HepG2 (cell line): Measurements from ENCODE around the gene UBE2Q1. TPM values are rescaled to one million over a fixed set of nuclear protein-coding genes. Genes with fewer than 3 reads are reported as not detected.

Experiments
- CAMTA2 ChIP-seq: sonication (generic); formaldehyde crosslinking; IDR thresholded peaks from 2 replicates; pipeline ENCODE4 v1.4.0; 2020; ENCODE audit warnings: mild to moderate bottlenecking, missing genetic modification reagents, borderline replicate concordance
- ELF3 ChIP-seq: IDR thresholded peaks from 2 replicates; pipeline ENCODE4 v1.6.1; 2016; ENCODE audit warnings: missing genetic modification reagents, missing compliant biosample characterization
- HES4 ChIP-seq: sonication (generic); formaldehyde crosslinking; IDR thresholded peaks from 2 replicates; pipeline ENCODE4 v1.9.0; 2021; ENCODE audit warnings: mild to moderate bottlenecking, missing genetic modification reagents, borderline replicate concordance
- HNRNPL ChIP-seq: fragments of 200-400 bp; formaldehyde crosslinking; IDR thresholded peaks from 2 replicates; pipeline ENCODE4 v1.6.1; 2017; ENCODE audit warnings: mild to moderate bottlenecking, low read depth, low read length
- JUND ChIP-seq: sonication (generic); formaldehyde crosslinking; IDR thresholded peaks from 2 replicates; pipeline ENCODE4 v1.8.0; 2022; ENCODE audit warnings: mild to moderate bottlenecking, missing genetic modification reagents
- XRCC5 ChIP-seq: fragments of 200-400 bp; formaldehyde crosslinking; optimal IDR thresholded peaks from 2 replicates; pipeline ENCODE3; 2017; ENCODE audit warnings: mild to moderate bottlenecking, low read length
- ZFY ChIP-seq: sonication (generic); formaldehyde crosslinking; IDR thresholded peaks from 2 replicates; pipeline ENCODE4 v1.4.0; 2020; ENCODE audit warnings: missing genetic modification reagents
- ZNF143 ChIP-seq: sonication (generic); formaldehyde crosslinking; IDR thresholded peaks from 2 replicates; pipeline ENCODE4 v1.4.0; 2020; ENCODE audit warnings: missing genetic modification reagents
- ZNF350 ChIP-seq: sonication (generic); formaldehyde crosslinking; IDR thresholded peaks from 2 replicates; pipeline ENCODE4 v1.4.0; 2020; ENCODE audit warnings: mild to moderate bottlenecking, low read depth, missing genetic modification reagents, borderline replicate concordance
- ZNF547 ChIP-seq: sonication (generic); formaldehyde crosslinking; IDR thresholded peaks from 2 replicates; pipeline ENCODE4 v1.5.1; 2020; ENCODE audit warnings: mild to moderate bottlenecking, missing genetic modification reagents
- ZNF557 ChIP-seq: sonication (generic); formaldehyde crosslinking; IDR thresholded peaks from 2 replicates; pipeline ENCODE4 v1.4.0; 2020; ENCODE audit warnings: missing genetic modification reagents
- ZNF605 ChIP-seq: sonication (generic); formaldehyde crosslinking; IDR thresholded peaks from 2 replicates; pipeline ENCODE4 v1.8.0; 2022; ENCODE audit warnings: mild to moderate bottlenecking, missing genetic modification reagents
- ZSCAN5A ChIP-seq: sonication (generic); formaldehyde crosslinking; IDR thresholded peaks from 2 replicates; pipeline ENCODE4 v1.8.0; 2022; ENCODE audit warnings: mild to moderate bottlenecking, missing genetic modification reagents, borderline replicate concordance
- polyA plus RNA-seq, 8 experiments: library from polyadenylated mRNA; depleted of rRNA in 3 of 8; stranded (reverse) in 7 of 8; unstranded in 1 of 8; fragments of >200 nt; fragmentation: Illumina TruSeq in 4 of 8; extraction: Trizol in 4 of 8; gene quantifications; 2 replicates each; pipeline versions ENCODE4 v1.2.1 to v1.2.3, GENCODE V29; 2011 to 2016; ENCODE audit warnings: low read depth in 4 of 8, missing spikeins in 1 of 8, mixed read lengths in 1 of 8; ENCODE audit not compliant: insufficient read depth in 1 of 8
- total RNA-seq, 5 experiments: library from RNA; depleted of rRNA; stranded (reverse); fragments of >200 nt; fragmentation: Illumina TruSeq; extraction: Trizol; gene quantifications; 2 replicates each; pipeline ENCODE4 v1.2.3, GENCODE V29; 2016; ENCODE audit warnings: low read depth in 1 of 5
- TF ChIP-seq, protein P1 (sequence below): sonication (generic); formaldehyde crosslinking; IDR thresholded peaks from 2 replicates; pipeline ENCODE4 v1.9.0; 2021; ENCODE audit warnings: mild to moderate bottlenecking, missing genetic modification reagents
- TF ChIP-seq, protein P2 (sequence below): sonication (generic); formaldehyde crosslinking; IDR thresholded peaks from 2 replicates; pipeline ENCODE4 v1.4.0; 2020; ENCODE audit warnings: missing genetic modification reagents, borderline replicate concordance
- TF ChIP-seq, protein P3 (sequence below): sonication (generic); formaldehyde crosslinking; IDR thresholded peaks from 2 replicates; pipeline ENCODE4 v1.8.0; 2022; ENCODE audit warnings: mild to moderate bottlenecking, missing genetic modification reagents, moderate library complexity
- TF ChIP-seq, protein P4 (sequence below): fragments of 450-650 bp; IDR thresholded peaks from 2 replicates; pipeline ENCODE4 v1.6.1; 2017

The UBE2Q1 gene
- total and polyA plus RNA-seq, 2 of the 13 experiments (the other 11 are each of a cell fraction or from before 2014, with no cell fraction given) = 11.7 to 41.7 TPM

- TF ChIP-seq, protein P1, sequence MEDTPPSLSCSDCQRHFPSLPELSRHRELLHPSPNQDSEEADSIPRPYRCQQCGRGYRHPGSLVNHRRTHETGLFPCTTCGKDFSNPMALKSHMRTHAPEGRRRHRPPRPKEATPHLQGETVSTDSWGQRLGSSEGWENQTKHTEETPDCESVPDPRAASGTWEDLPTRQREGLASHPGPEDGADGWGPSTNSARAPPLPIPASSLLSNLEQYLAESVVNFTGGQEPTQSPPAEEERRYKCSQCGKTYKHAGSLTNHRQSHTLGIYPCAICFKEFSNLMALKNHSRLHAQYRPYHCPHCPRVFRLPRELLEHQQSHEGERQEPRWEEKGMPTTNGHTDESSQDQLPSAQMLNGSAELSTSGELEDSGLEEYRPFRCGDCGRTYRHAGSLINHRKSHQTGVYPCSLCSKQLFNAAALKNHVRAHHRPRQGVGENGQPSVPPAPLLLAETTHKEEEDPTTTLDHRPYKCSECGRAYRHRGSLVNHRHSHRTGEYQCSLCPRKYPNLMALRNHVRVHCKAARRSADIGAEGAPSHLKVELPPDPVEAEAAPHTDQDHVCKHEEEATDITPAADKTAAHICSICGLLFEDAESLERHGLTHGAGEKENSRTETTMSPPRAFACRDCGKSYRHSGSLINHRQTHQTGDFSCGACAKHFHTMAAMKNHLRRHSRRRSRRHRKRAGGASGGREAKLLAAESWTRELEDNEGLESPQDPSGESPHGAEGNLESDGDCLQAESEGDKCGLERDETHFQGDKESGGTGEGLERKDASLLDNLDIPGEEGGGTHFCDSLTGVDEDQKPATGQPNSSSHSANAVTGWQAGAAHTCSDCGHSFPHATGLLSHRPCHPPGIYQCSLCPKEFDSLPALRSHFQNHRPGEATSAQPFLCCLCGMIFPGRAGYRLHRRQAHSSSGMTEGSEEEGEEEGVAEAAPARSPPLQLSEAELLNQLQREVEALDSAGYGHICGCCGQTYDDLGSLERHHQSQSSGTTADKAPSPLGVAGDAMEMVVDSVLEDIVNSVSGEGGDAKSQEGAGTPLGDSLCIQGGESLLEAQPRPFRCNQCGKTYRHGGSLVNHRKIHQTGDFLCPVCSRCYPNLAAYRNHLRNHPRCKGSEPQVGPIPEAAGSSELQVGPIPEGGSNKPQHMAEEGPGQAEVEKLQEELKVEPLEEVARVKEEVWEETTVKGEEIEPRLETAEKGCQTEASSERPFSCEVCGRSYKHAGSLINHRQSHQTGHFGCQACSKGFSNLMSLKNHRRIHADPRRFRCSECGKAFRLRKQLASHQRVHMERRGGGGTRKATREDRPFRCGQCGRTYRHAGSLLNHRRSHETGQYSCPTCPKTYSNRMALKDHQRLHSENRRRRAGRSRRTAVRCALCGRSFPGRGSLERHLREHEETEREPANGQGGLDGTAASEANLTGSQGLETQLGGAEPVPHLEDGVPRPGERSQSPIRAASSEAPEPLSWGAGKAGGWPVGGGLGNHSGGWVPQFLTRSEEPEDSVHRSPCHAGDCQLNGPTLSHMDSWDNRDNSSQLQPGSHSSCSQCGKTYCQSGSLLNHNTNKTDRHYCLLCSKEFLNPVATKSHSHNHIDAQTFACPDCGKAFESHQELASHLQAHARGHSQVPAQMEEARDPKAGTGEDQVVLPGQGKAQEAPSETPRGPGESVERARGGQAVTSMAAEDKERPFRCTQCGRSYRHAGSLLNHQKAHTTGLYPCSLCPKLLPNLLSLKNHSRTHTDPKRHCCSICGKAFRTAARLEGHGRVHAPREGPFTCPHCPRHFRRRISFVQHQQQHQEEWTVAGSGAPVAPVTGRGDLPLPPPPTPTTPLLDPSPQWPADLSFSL (CRISPR knock-in tag) = 0 out of 2 replicates have a peak, but pooled peaks have one; percentile 32
- peak; percentile 85; the same call in 1 of the 2 replicates for TF ChIP-seq CAMTA2 (CRISPR knock-in tag)
- peak; percentile 98 for TF ChIP-seq ZNF547 (CRISPR knock-in tag)
- no peak for TF ChIP-seq HNRNPL
- TF ChIP-seq ZNF350 (CRISPR knock-in tag) = no peak
- peak; percentile 99 for TF ChIP-seq HES4
- TF ChIP-seq, protein P2, sequence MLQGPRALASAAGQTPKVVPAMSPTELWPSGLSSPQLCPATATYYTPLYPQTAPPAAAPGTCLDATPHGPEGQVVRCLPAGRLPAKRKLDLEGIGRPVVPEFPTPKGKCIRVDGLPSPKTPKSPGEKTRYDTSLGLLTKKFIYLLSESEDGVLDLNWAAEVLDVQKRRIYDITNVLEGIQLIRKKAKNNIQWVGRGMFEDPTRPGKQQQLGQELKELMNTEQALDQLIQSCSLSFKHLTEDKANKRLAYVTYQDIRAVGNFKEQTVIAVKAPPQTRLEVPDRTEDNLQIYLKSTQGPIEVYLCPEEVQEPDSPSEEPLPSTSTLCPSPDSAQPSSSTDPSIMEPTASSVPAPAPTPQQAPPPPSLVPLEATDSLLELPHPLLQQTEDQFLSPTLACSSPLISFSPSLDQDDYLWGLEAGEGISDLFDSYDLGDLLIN = peak; percentile 68; the same call in 1 of the 2 replicates
- TF ChIP-seq ZFY (CRISPR knock-in tag) = peak; percentile 65
- TF ChIP-seq, protein P3, sequence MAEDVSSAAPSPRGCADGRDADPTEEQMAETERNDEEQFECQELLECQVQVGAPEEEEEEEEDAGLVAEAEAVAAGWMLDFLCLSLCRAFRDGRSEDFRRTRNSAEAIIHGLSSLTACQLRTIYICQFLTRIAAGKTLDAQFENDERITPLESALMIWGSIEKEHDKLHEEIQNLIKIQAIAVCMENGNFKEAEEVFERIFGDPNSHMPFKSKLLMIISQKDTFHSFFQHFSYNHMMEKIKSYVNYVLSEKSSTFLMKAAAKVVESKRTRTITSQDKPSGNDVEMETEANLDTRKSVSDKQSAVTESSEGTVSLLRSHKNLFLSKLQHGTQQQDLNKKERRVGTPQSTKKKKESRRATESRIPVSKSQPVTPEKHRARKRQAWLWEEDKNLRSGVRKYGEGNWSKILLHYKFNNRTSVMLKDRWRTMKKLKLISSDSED (CRISPR knock-in tag) = peak; percentile 86
- peak; percentile 82; the same call in 1 of the 2 replicates for TF ChIP-seq ZSCAN5A (CRISPR knock-in tag)
- TF ChIP-seq, protein P4, sequence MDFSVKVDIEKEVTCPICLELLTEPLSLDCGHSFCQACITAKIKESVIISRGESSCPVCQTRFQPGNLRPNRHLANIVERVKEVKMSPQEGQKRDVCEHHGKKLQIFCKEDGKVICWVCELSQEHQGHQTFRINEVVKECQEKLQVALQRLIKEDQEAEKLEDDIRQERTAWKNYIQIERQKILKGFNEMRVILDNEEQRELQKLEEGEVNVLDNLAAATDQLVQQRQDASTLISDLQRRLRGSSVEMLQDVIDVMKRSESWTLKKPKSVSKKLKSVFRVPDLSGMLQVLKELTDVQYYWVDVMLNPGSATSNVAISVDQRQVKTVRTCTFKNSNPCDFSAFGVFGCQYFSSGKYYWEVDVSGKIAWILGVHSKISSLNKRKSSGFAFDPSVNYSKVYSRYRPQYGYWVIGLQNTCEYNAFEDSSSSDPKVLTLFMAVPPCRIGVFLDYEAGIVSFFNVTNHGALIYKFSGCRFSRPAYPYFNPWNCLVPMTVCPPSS = no peak
- TF ChIP-seq ZNF557 (CRISPR knock-in tag) = peak; percentile 94; the same call in 1 of the 2 replicates
- TF ChIP-seq ELF3 (CRISPR knock-in tag) = peak; percentile 88
- TF ChIP-seq ZNF605 (CRISPR knock-in tag) = peak; percentile 85; the same call in 1 of the 2 replicates
- peak; percentile 60 for TF ChIP-seq ZNF143 (CRISPR knock-in tag)
- TF ChIP-seq JUND (CRISPR knock-in tag) = peak; percentile 73; the same call in 1 of the 2 replicates
- peak; percentile 66 for TF ChIP-seq XRCC5
These were observed 9.1 kb upstream of the UBE2Q1 start, which contains the start of gene CHRNB2 (continued) for GRCh38 chr1:154567386-154568156.
